ENCODE measurements around the gene CDV3. TPM values are rescaled to one million over a fixed set of nuclear protein-coding genes. Genes with fewer than 3 reads are reported as not detected.

CDV3 gene
- total and polyA plus RNA-seq, 9 of the 15 experiments (the other 6 are each of a cell fraction or from before 2014, with no cell fraction given): 72.3 to 273 (median 116) TPM

DNA sequence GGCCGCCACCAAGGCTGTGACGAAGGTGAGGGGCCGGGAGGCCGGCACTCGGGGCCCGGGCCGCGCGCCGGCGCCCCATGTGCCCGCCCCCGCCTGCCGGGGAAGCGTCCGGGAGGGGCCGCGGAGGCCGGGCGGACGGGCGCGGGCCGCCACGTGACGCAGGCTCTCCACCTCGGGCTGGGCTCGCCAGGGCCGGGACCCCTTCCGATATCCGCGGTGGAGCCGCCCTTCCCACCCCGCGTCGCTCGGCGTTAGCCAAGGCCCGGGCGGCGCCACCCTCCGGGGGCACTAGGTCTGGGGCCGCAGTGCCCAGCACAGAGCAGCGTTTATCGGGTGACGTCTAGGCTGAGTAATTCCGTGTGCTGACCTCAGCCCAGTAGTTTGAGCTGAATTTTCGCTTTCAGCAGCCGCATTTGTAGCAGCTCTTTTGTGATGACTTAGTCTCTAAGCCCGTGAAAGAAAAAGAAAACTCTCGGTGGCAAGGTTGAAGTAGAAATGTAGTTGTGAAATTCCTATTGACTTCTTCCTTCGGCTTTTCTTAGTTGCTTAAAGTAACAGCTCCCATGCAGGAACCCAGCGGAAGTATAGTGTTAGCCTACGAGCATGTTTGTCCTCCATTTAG is 885 bp downstream of the CDV3 start (continued):
- TF ChIP-seq, protein P1, sequence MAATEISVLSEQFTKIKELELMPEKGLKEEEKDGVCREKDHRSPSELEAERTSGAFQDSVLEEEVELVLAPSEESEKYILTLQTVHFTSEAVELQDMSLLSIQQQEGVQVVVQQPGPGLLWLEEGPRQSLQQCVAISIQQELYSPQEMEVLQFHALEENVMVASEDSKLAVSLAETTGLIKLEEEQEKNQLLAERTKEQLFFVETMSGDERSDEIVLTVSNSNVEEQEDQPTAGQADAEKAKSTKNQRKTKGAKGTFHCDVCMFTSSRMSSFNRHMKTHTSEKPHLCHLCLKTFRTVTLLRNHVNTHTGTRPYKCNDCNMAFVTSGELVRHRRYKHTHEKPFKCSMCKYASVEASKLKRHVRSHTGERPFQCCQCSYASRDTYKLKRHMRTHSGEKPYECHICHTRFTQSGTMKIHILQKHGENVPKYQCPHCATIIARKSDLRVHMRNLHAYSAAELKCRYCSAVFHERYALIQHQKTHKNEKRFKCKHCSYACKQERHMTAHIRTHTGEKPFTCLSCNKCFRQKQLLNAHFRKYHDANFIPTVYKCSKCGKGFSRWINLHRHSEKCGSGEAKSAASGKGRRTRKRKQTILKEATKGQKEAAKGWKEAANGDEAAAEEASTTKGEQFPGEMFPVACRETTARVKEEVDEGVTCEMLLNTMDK (IDR thresholded peaks at IDR 0.05; ENCODE audit: borderline replicate concordance, insufficient read depth, low read depth, low read length, poor library complexity, severe bottlenecking): peak; percentile 14
- TF ChIP-seq NR3C1 (CRISPR knock-in tag; IDR thresholded peaks at IDR 0.05) (peak; percentile 57; the same call in 1 of the 2 replicates), SIN3A (IDR thresholded peaks at IDR 0.05; ENCODE audit: borderline replicate concordance in 2 of 2, control insufficient read depth in 1 of 2, low read depth in 2 of 2, low read length in 2 of 2) (peak in 1 of 2 experiments; percentile 71; a peak in 2 of 4 replicates), HNRNPUL1 (IDR thresholded peaks at IDR 0.05; ENCODE audit: low read length) (no peak), ELF4 (CRISPR knock-in tag; IDR thresholded peaks at IDR 0.05) (no peak), PTTG1 (tag; IDR thresholded peaks at IDR 0.05; ENCODE audit: low read depth) (no peak), MED1 (CRISPR knock-in tag; IDR thresholded peaks at IDR 0.05; ENCODE audit: borderline replicate concordance) (no peak), CREM (IDR thresholded peaks at IDR 0.05; ENCODE audit: low read depth) (peak; percentile 55; the same call in 1 of the 2 replicates), TAL1 (IDR thresholded peaks at IDR 0.05) (no peak), GABPA (tag; conservative IDR thresholded peaks at IDR 0.05; ENCODE audit: low read depth) (peak; percentile 21; the same call in 1 of the 2 replicates), HLTF (IDR thresholded peaks at IDR 0.05) (no peak), HNRNPK (IDR thresholded peaks at IDR 0.05; ENCODE audit: low read depth, low read length, poor library complexity, severe bottlenecking) (no peak), IRF2 (CRISPR knock-in tag; IDR thresholded peaks at IDR 0.05) (no peak), SETDB1 (IDR thresholded peaks at IDR 0.05; ENCODE audit: low read length) (no peak), ZFX (CRISPR knock-in tag; IDR thresholded peaks at IDR 0.05) (peak; percentile 47)
- TF ChIP-seq, protein P2, sequence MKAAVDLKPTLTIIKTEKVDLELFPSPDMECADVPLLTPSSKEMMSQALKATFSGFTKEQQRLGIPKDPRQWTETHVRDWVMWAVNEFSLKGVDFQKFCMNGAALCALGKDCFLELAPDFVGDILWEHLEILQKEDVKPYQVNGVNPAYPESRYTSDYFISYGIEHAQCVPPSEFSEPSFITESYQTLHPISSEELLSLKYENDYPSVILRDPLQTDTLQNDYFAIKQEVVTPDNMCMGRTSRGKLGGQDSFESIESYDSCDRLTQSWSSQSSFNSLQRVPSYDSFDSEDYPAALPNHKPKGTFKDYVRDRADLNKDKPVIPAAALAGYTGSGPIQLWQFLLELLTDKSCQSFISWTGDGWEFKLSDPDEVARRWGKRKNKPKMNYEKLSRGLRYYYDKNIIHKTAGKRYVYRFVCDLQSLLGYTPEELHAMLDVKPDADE (conservative IDR thresholded peaks at IDR 0.05; ENCODE audit: control insufficient read depth, low read depth, low read length): 0 out of 2 replicates have a peak, but pooled peaks have one; percentile 33
- TF ChIP-seq, protein P3, sequence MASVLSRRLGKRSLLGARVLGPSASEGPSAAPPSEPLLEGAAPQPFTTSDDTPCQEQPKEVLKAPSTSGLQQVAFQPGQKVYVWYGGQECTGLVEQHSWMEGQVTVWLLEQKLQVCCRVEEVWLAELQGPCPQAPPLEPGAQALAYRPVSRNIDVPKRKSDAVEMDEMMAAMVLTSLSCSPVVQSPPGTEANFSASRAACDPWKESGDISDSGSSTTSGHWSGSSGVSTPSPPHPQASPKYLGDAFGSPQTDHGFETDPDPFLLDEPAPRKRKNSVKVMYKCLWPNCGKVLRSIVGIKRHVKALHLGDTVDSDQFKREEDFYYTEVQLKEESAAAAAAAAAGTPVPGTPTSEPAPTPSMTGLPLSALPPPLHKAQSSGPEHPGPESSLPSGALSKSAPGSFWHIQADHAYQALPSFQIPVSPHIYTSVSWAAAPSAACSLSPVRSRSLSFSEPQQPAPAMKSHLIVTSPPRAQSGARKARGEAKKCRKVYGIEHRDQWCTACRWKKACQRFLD (CRISPR knock-in tag; IDR thresholded peaks at IDR 0.05): 0 out of 2 replicates have a peak, but pooled peaks have one; percentile 41
- TF ChIP-seq, protein P4, sequence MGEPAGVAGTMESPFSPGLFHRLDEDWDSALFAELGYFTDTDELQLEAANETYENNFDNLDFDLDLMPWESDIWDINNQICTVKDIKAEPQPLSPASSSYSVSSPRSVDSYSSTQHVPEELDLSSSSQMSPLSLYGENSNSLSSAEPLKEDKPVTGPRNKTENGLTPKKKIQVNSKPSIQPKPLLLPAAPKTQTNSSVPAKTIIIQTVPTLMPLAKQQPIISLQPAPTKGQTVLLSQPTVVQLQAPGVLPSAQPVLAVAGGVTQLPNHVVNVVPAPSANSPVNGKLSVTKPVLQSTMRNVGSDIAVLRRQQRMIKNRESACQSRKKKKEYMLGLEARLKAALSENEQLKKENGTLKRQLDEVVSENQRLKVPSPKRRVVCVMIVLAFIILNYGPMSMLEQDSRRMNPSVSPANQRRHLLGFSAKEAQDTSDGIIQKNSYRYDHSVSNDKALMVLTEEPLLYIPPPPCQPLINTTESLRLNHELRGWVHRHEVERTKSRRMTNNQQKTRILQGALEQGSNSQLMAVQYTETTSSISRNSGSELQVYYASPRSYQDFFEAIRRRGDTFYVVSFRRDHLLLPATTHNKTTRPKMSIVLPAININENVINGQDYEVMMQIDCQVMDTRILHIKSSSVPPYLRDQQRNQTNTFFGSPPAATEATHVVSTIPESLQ (CRISPR knock-in tag; IDR thresholded peaks at IDR 0.05): no peak
- TF ChIP-seq, protein P5, sequence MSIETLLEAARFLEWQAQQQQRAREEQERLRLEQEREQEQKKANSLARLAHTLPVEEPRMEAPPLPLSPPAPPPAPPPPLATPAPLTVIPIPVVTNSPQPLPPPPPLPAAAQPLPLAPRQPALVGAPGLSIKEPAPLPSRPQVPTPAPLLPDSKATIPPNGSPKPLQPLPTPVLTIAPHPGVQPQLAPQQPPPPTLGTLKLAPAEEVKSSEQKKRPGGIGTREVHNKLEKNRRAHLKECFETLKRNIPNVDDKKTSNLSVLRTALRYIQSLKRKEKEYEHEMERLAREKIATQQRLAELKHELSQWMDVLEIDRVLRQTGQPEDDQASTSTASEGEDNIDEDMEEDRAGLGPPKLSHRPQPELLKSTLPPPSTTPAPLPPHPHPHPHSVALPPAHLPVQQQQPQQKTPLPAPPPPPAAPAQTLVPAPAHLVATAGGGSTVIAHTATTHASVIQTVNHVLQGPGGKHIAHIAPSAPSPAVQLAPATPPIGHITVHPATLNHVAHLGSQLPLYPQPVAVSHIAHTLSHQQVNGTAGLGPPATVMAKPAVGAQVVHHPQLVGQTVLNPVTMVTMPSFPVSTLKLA (conservative IDR thresholded peaks at IDR 0.05): peak; percentile 60 to 80
